HG02943 (cell line): ENCODE measurements around the gene RIMBP2.
"Not testable (repeated sequence)": the region's sequence is repeated elsewhere in the genome, so short reads cannot be mapped to it uniquely, and the experiment has no call there.

Experiments
- ATAC-seq: cut with Tn5 transposase; IDR thresholded peaks from one replicate; pipeline ENCODE4 v1.9.1; 2021; ENCODE audit warnings: mild to moderate bottlenecking, low read depth, moderate library complexity; ENCODE audit not compliant: unreplicated experiment

RIMBP2 gene

GRCh38 chr12:130609966-130610365, 106.1 kb downstream of the RIMBP2 start:
- ATAC-seq, result no peak

GRCh38 chr12:130608831-130609230, 107.3 kb downstream of the RIMBP2 start:
- ATAC-seq, result no peak

GRCh38 chr12:130608132-130608531, 108.0 kb downstream of the RIMBP2 start:
- ATAC-seq, result no peak

GRCh38 chr12:130606231-130606630, 109.9 kb downstream of the RIMBP2 start:
- no peak for ATAC-seq

GRCh38 chr12:130603396-130603965, 112.6 kb downstream of the RIMBP2 start:
- ATAC-seq, result no peak

GRCh38 chr12:130602251-130602650, 113.8 kb downstream of the RIMBP2 start:
- ATAC-seq, result no peak

GRCh38 chr12:130601327-130601726, 114.8 kb downstream of the RIMBP2 start:
- ATAC-seq, result no peak

- ATAC-seq, result no peak
Observed at GRCh38 chr12:130596241-130596640, 119.9 kb downstream of the RIMBP2 start.

- no peak for ATAC-seq
Observed at GRCh38 chr12:130595566-130595965, 120.5 kb downstream of the RIMBP2 start.

- no peak for ATAC-seq
Observed at GRCh38 chr12:130593056-130593455, 123.0 kb downstream of the RIMBP2 start.

GRCh38 chr12:130592641-130593040, 123.5 kb downstream of the RIMBP2 start:
- no peak for ATAC-seq

GRCh38 chr12:130591736-130592135, 124.4 kb downstream of the RIMBP2 start:
- ATAC-seq, result no peak

- ATAC-seq, result no peak
Observed at GRCh38 chr12:130590685-130591084, 125.4 kb downstream of the RIMBP2 start.

- no peak for ATAC-seq
Observed at GRCh38 chr12:130589540-130590317, 126.4 kb downstream of the RIMBP2 start.

GRCh38 chr12:130588696-130589539, 127.2 kb downstream of the RIMBP2 start:
- no peak for ATAC-seq

- ATAC-seq, result no peak
Observed at GRCh38 chr12:130587966-130588365, 128.1 kb downstream of the RIMBP2 start.

GRCh38 chr12:130584475-130584874, 131.6 kb downstream of the RIMBP2 start:
- not testable (repeated sequence) for ATAC-seq

- no peak for ATAC-seq
Observed at GRCh38 chr12:130583800-130584199, 132.3 kb downstream of the RIMBP2 start.

- no peak for ATAC-seq
Observed at GRCh38 chr12:130583317-130583716, 132.8 kb downstream of the RIMBP2 start.

- ATAC-seq, result no peak
Observed at GRCh38 chr12:130582286-130582685, 133.8 kb downstream of the RIMBP2 start.

- ATAC-seq, result no peak
Observed at GRCh38 chr12:130581782-130582181, 134.3 kb downstream of the RIMBP2 start.
